Measurements from ENCODE around the gene TMTC2. TPM values are rescaled to one million over a fixed set of nuclear protein-coding genes. Genes with fewer than 3 reads are reported as not detected.

The TMTC2 gene
- total RNA-seq, 2 experiments from 2014 or later = 2.6 to 3.4 TPM

- Mint-ChIP-seq H3K36me3 (no peaks in the 10 kb centered on the region), H3K4me1 (ENCODE audit: low read depth) (no peaks in the 10 kb centered on the region), H3K27ac (no peak overlapping the region), H3K9me3 (peaks cover 2% of the 10 kb centered on the region), H3K4me3 (no peak overlapping the region), H3K27me3 (peaks cover 3% of the 10 kb centered on the region)
- DNase-seq = no peak
- CTCF ChIA-PET = no interaction called here
- POLR2A ChIA-PET = no interaction called here
- intact Hi-C loops (cut with micrococcal nuclease) = no loop called here
Observed at GRCh38 chr12:83172866-83173649, 486.4 kb downstream of the TMTC2 start.

DNA sequence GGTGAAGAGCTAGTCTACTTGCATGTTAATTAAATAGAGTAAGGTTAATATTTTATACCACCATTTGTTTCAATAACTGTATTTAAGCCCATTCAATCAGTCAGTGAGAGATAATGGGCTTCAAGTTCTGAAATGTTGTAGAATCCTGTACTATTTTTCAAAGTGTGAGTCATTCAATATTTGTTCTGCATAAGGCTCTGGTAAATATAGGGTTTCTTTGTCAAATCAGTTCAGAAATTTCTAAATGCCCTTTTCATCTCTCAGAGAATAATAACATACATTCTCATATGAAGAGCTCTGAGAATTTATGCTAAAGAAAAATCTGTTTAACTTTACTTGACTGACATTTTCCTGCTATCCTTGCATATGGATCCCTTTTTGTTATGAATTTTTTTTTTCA lies 493.3 kb downstream of the TMTC2 start:
- Mint-ChIP-seq H3K27me3 (no peaks in the 10 kb centered on the region), H3K9me3 (peaks cover 2% of the 10 kb centered on the region), H3K4me1 (ENCODE audit: low read depth) (no peaks in the 10 kb centered on the region), H3K4me3 (no peak overlapping the region), H3K27ac (no peak overlapping the region), H3K36me3 (no peaks in the 10 kb centered on the region)
- POLR2A ChIA-PET = no interaction called here
- intact Hi-C loops (cut with micrococcal nuclease) = no loop called here
- CTCF ChIA-PET = no interaction called here
- DNase-seq = no peak

GRCh38 chr12:83181074-83181473 lies 494.4 kb downstream of the TMTC2 start:
- ChIA-PET CTCF (no interaction called here), POLR2A (no interaction called here)
- H3K36me3 Mint-ChIP-seq = no peaks in the 10 kb centered on the region
- no peak overlapping the region for H3K27ac Mint-ChIP-seq
- no peak overlapping the region for H3K4me3 Mint-ChIP-seq
- no peak for DNase-seq
- intact Hi-C loops (cut with micrococcal nuclease) = no loop called here
- H3K27me3 Mint-ChIP-seq = no peaks in the 10 kb centered on the region
- no peaks in the 10 kb centered on the region for H3K4me1 Mint-ChIP-seq (ENCODE audit: low read depth)
- H3K9me3 Mint-ChIP-seq = no peaks in the 10 kb centered on the region

DNA sequence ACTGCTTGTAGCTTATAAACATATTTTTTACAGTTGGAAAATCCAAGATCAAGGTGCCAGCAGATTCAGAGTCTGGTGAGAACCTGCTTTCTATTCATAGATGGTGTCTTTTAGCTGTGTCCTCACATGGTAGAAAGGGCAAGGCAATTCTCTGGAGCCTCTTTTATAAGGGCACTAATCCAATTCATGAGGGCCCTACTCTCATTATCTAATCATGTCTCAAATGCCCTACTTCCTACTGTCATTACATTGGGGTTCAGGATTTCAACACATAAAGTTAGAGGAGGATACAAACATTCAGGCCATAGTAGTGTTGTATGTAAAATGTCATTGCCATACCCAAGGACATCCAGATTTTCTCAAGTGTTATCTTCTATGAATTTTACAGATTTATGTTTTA lies 496.4 kb downstream of the TMTC2 start:
- Mint-ChIP-seq H3K27me3 (no peaks in the 10 kb centered on the region), H3K36me3 (no peaks in the 10 kb centered on the region), H3K4me3 (no peak overlapping the region), H3K4me1 (ENCODE audit: low read depth) (no peaks in the 10 kb centered on the region), H3K9me3 (no peaks in the 10 kb centered on the region), H3K27ac (no peak overlapping the region)
- CTCF ChIA-PET = no interaction called here
- no peak for DNase-seq
- intact Hi-C loops (cut with micrococcal nuclease) = no loop called here
- POLR2A ChIA-PET = no interaction called here
